IMR-90 (cell line): Measurements from ENCODE around the gene EML6. TPM values are rescaled to one million over a fixed set of nuclear protein-coding genes. Genes with fewer than 3 reads are reported as not detected.
A peak's percentile ranks its signal among the peaks of the same experiment; 100 is the strongest.

Experiments
- ATAC-seq: fragments of 200-7000 bp; cut with Tn5 transposase; 2 replicates; pipeline ENCODE4 v1.9.1; 2020; ENCODE audit warnings: low read depth, mild to moderate bottlenecking, moderate library complexity
- BruUV-seq: library from RNA; stranded (reverse); fragments of 400-500 nt; replicated peaks from 2 replicates; lab custom pipeline; 2021; lab: Mats Ljungman, UMichigan
- CTCF ChIA-PET: fragments of 300-600 bp; formaldehyde crosslinking; extraction: SDS; loops from one replicate; lab custom pipeline; 2021; ENCODE audit warnings: antibody characterized with exemption; lab: Yijun Ruan, JAX
- POLR2A ChIA-PET: fragments of 300-600 bp; sonication (Branson Sonifier 250); formaldehyde crosslinking; loops from one replicate; lab custom pipeline; 2022; ENCODE audit warnings: antibody characterized with exemption; ENCODE audit not compliant: unreplicated experiment; lab: Charles Lee
- DNase-seq: peaks from one replicate; pipeline ENCODE4 v3.0.0; 2013
- H2AFZ ChIP-seq: replicated peaks from 2 replicates; pipeline ENCODE3; 2013; ENCODE audit warnings: low read length, mild to moderate bottlenecking; ENCODE audit not compliant: poor library complexity
- H2AK5ac ChIP-seq: 2 replicates; pipeline ENCODE4 v1.6.1; 2013; ENCODE audit warnings: low read depth, low read length, inconsistent platforms
- H2AK9ac ChIP-seq: replicated peaks from 2 replicates; pipeline ENCODE3; 2013; ENCODE audit warnings: mild to moderate bottlenecking, low read depth, low read length, moderate library complexity; ENCODE audit not compliant: poor library complexity
- H2BK120ac ChIP-seq: 2 replicates; pipeline ENCODE4 v1.6.1; 2013; ENCODE audit warnings: low read depth, low read length, inconsistent platforms
- H2BK15ac ChIP-seq: 3 replicates; pipeline ENCODE4 v1.6.1; 2013; ENCODE audit warnings: low read depth, low read length, inconsistent platforms
- H2BK20ac ChIP-seq: 2 replicates; pipeline ENCODE4 v1.6.1; 2013; ENCODE audit warnings: low read depth, mild to moderate bottlenecking, inconsistent platforms, low read length, moderate library complexity
- H2BK5ac ChIP-seq: 2 replicates; pipeline ENCODE4 v1.6.1; 2013; ENCODE audit warnings: mild to moderate bottlenecking, low read depth, low read length, inconsistent platforms; ENCODE audit not compliant: poor library complexity, severe bottlenecking
- H3K14ac ChIP-seq: replicated peaks from 2 replicates; pipeline ENCODE4 v1.6.1; 2013; ENCODE audit warnings: low read depth, low read length, inconsistent platforms
- H3K18ac ChIP-seq: 2 replicates; pipeline ENCODE4 v1.6.1; 2013; ENCODE audit warnings: low read depth, low read length, control low read depth
- H3K23ac ChIP-seq: 2 replicates; pipeline ENCODE4 v1.6.1; 2013; ENCODE audit warnings: low read depth, low read length, inconsistent platforms
- H3K27ac ChIP-seq: 2 replicates; pipeline ENCODE4 v1.5.1; 2013; ENCODE audit warnings: mild to moderate bottlenecking, control low read depth, low read length; ENCODE audit not compliant: insufficient read depth
- H3K27me3 ChIP-seq: 2 replicates; pipeline ENCODE4 v1.6.1; 2013; ENCODE audit warnings: low read length; ENCODE audit not compliant: control insufficient read depth, insufficient read depth
- H3K36me3 ChIP-seq: 2 replicates; pipeline ENCODE4 v1.6.1; 2013; ENCODE audit warnings: low read length, mixed read lengths; ENCODE audit not compliant: control insufficient read depth, insufficient read depth
- H3K4ac ChIP-seq: 2 replicates; pipeline ENCODE4 v1.6.1; 2013; ENCODE audit warnings: low read depth, low read length, inconsistent platforms
- H3K4me1 ChIP-seq: 2 replicates; pipeline ENCODE4 v1.6.1; 2013; ENCODE audit warnings: low read length, mixed read lengths; ENCODE audit not compliant: control insufficient read depth, insufficient read depth
- H3K4me2 ChIP-seq: 2 replicates; pipeline ENCODE4 v1.6.1; 2013; ENCODE audit warnings: low read depth, mild to moderate bottlenecking, control low read depth, low read length, moderate library complexity
- H3K4me3 ChIP-seq: 2 replicates; pipeline ENCODE4 v1.5.1; 2013; ENCODE audit warnings: low read depth, mild to moderate bottlenecking, control low read depth, low read length, moderate library complexity; ENCODE audit not compliant: insufficient read depth
- H3K56ac ChIP-seq: 2 replicates; pipeline ENCODE4 v1.6.1; 2013; ENCODE audit warnings: low read length, inconsistent platforms; ENCODE audit not compliant: insufficient read depth; ENCODE audit errors: extremely low read depth
- H3K79me1 ChIP-seq, 2 experiments: 2 replicates each; pipeline ENCODE4 v1.6.1; 2013; ENCODE audit warnings: low read length in 2 of 2, inconsistent platforms in 1 of 2, low read depth in 1 of 2
- H3K9ac ChIP-seq: 2 replicates; pipeline ENCODE4 v1.6.1; 2013; ENCODE audit warnings: low read depth, low read length, control low read depth
- H3K9me1 ChIP-seq: 2 replicates; pipeline ENCODE4 v1.6.1; 2013; ENCODE audit warnings: low read length, inconsistent platforms; ENCODE audit not compliant: insufficient read depth
- H3K9me3 ChIP-seq: 2 replicates; pipeline ENCODE4 v1.6.1; 2013; ENCODE audit warnings: low read length; ENCODE audit not compliant: control insufficient read depth, insufficient read depth
- H4K20me1 ChIP-seq: 2 replicates; pipeline ENCODE4 v1.6.1; 2013; ENCODE audit warnings: low read length, inconsistent platforms; ENCODE audit not compliant: insufficient read depth
- H4K5ac ChIP-seq: 2 replicates; pipeline ENCODE4 v1.6.1; 2013; ENCODE audit warnings: mild to moderate bottlenecking, low read depth, low read length, control low read depth
- H4K8ac ChIP-seq, 2 experiments: 2 replicates each; pipeline ENCODE4 v1.6.1; 2013; ENCODE audit warnings: low read depth in 2 of 2, low read length in 2 of 2, control low read depth in 1 of 2, inconsistent platforms in 1 of 2
- H4K91ac ChIP-seq: 2 replicates; pipeline ENCODE4 v1.6.1; 2013; ENCODE audit warnings: low read depth, low read length, inconsistent platforms; ENCODE audit not compliant: insufficient read depth
- CEBPB ChIP-seq: IDR thresholded peaks from 2 replicates; pipeline ENCODE4 v1.6.1; 2012; ENCODE audit warnings: low read depth, low read length, improper control_type of control experiment
- CTCF ChIP-seq: conservative IDR thresholded peaks from 2 replicates; pipeline ENCODE4 v1.5.1; 2012; ENCODE audit warnings: mild to moderate bottlenecking, low read depth, low read length, improper control_type of control experiment
- WGBS, 2 experiments: methylation state at CpG; one replicate each; pipeline versions ENCODE4 v1.1.5 to v1.1.7; 2013; ENCODE audit warnings: missing lambda C conversion rate in 2 of 2; ENCODE audit not compliant: insufficient read length in 1 of 2; ENCODE audit errors: extremely low coverage in 2 of 2; 5-methylcytosine and 5-hydroxymethylcytosine counted together
- dilution Hi-C: fragments of 300-500 bp; cut with HindIII; formaldehyde crosslinking; loops from one replicate; pipeline ENCODE4 v1.14.3; 2018; ENCODE audit warnings: low sequenced_read_pairs; ENCODE audit not compliant: unreplicated experiment
- in situ Hi-C: fragments of 300-500 bp; cut with MboI; formaldehyde crosslinking; loops from 3 replicates; pipeline ENCODE4 v1.14.3; 2019; ENCODE audit warnings: low sequenced_read_pairs, inconsistent platforms, mixed read lengths
- intact Hi-C: fragments of 100-400 bp; cut with micrococcal nuclease; formaldehyde crosslinking; loops from 2 replicates; pipeline ENCODE4 v1.10.0; 2022
- polyA plus RNA-seq, 3 experiments: library from polyadenylated mRNA; depleted of rRNA; stranded (reverse); fragments of >200 nt; gene quantifications; 2 replicates each; pipeline ENCODE4 v1.2.3, GENCODE V29; 2012; ENCODE audit warnings: low replicate concordance in 1 of 3
- total RNA-seq: library from RNA; depleted of rRNA; stranded (reverse); fragments of >200 nt; gene quantifications from 2 replicates; pipeline ENCODE4 v1.2.3, GENCODE V29; 2012

EML6 gene
- total and polyA plus RNA-seq, 2 of the 4 experiments (the other 2 are of a cell fraction) = 0.18 to 0.19 TPM

- peak overlapping the region; percentile 62 for H2AK9ac ChIP-seq
- 0 out of 2 replicates have a peak overlapping the region, but pooled peaks have one; percentile 10 for H3K4ac ChIP-seq
- POLR2A ChIA-PET = no interaction called here
- peak overlapping the region; percentile 17; the same call in 1 of the 2 replicates for H3K23ac ChIP-seq
- H4K5ac ChIP-seq = no peak overlapping the region
- peaks cover 23% of the 10 kb centered on the region for H3K4me1 ChIP-seq
- CTCF ChIA-PET = no interaction called here
- no peak overlapping the region; the same call in 1 of the 2 replicates for H3K27ac ChIP-seq
- no peak overlapping the region for H3K4me3 ChIP-seq
- 34% methylated on average over 3 of the region's 8 CpGs; no CpG with 5 or more reads in 1 of the 2 experiments for WGBS, 2 experiments
- H3K36me3 ChIP-seq = no peaks in the 10 kb centered on the region
- peak overlapping the region; percentile 72; the same call in 1 of the 2 replicates for H3K14ac ChIP-seq
- dilution Hi-C loops (no loop called here), in situ Hi-C loops (no loop called here), intact Hi-C loops (no loop called here)
- peak overlapping the region; percentile 35; the same call in 1 of the 2 replicates for H2BK120ac ChIP-seq
- no TSS peak for BruUV-seq
- H2AK5ac ChIP-seq = peak overlapping the region; percentile 86
- peak; percentile 57 for ATAC-seq
- 0 out of 3 replicates have a peak overlapping the region, but pooled peaks have one; percentile 78 for H2BK15ac ChIP-seq
- DNase-seq = peak; percentile 68
- TF ChIP-seq CTCF = no peak
- peak; percentile 5; the same call in 1 of the 2 replicates for TF ChIP-seq CEBPB
- H3K56ac ChIP-seq = no peak overlapping the region
- H2BK20ac ChIP-seq = peak overlapping the region; percentile 42
- peaks cover 22% of the 10 kb centered on the region for H3K9me1 ChIP-seq
- H3K27me3 ChIP-seq = peaks cover 2% of the 10 kb centered on the region; the same call in 1 of the 2 replicates
- H4K91ac ChIP-seq = peak overlapping the region; percentile 9; the same call in 1 of the 2 replicates
- H3K4me2 ChIP-seq = no peak overlapping the region; the same call in 1 of the 2 replicates
- H2AFZ ChIP-seq = peak overlapping the region; percentile 52
- H3K79me1 ChIP-seq = peaks cover 0 to 15% of the 10 kb centered on the region in 2 experiments; a peak in 1 of 4 replicates
- peak overlapping the region in 1 of 2 experiments; percentile 25; a peak in 1 of 4 replicates for H4K8ac ChIP-seq
- H3K9ac ChIP-seq = no peak overlapping the region
- H4K20me1 ChIP-seq = no peaks in the 10 kb centered on the region
- H2BK5ac ChIP-seq = peak overlapping the region; percentile 55
- no peaks in the 10 kb centered on the region for H3K9me3 ChIP-seq
- peak overlapping the region; percentile 25; the same call in 1 of the 2 replicates for H3K18ac ChIP-seq
Observed at GRCh38 chr2:54945391-54946219, 222.1 kb downstream of the EML6 start.
